GM04504 (cell line): ENCODE data around the gene EN2.

Experiments used
- DNase-seq: peaks from one replicate; pipeline ENCODE4 v3.0.0-alpha.2; 2012; ENCODE audit warnings: low read depth

Gene EN2

GRCh38 chr7:155464183-155464582 lies 6.3 kb downstream of the EN2 start:
- DNase-seq, result no peak

GRCh38 chr7:155464948-155465739 lies 7.2 kb downstream of the EN2 start:
- DNase-seq, result no peak

- no peak for DNase-seq
Observed at GRCh38 chr7:155465761-155466141, 7.8 kb downstream of the EN2 start.

- no peak for DNase-seq
Observed at GRCh38 chr7:155466142-155466813, 8.3 kb downstream of the EN2 start.

- no peak for DNase-seq
Observed at GRCh38 chr7:155466814-155467733, 9.1 kb downstream of the EN2 start.

GRCh38 chr7:155467846-155468784 lies 10.2 kb downstream of the EN2 start:
- DNase-seq, result no peak

- no peak for DNase-seq
Observed at GRCh38 chr7:155468785-155469148, 10.8 kb downstream of the EN2 start.

GRCh38 chr7:155469311-155470185 lies 11.6 kb downstream of the EN2 start:
- DNase-seq, result no peak

- no peak for DNase-seq
Observed at GRCh38 chr7:155470186-155470487, 12.2 kb downstream of the EN2 start.

- no peak for DNase-seq
Observed at GRCh38 chr7:155470686-155471638, 13.0 kb downstream of the EN2 start.

- DNase-seq, result no peak
Observed at GRCh38 chr7:155471718-155472117, 13.8 kb downstream of the EN2 start.

- DNase-seq, result no peak
Observed at GRCh38 chr7:155477476-155477875, 19.5 kb downstream of the EN2 start.

GRCh38 chr7:155481764-155482163 lies 23.8 kb downstream of the EN2 start:
- DNase-seq, result no peak

GRCh38 chr7:155482511-155483183 lies 24.7 kb downstream of the EN2 start:
- DNase-seq, result no peak

GRCh38 chr7:155483245-155483644 lies 25.3 kb downstream of the EN2 start:
- DNase-seq, result no peak

GRCh38 chr7:155483868-155484325 lies 26.0 kb downstream of the EN2 start:
- DNase-seq, result no peak

GRCh38 chr7:155484483-155485399 lies 26.8 kb downstream of the EN2 start:
- no peak for DNase-seq
